H9 (cell line): ENCODE results near the gene GSC2. TPM values are rescaled to one million over a fixed set of nuclear protein-coding genes. Genes with fewer than 3 reads are reported as not detected.

Experiments
- DNase-seq: peaks from one replicate; pipeline ENCODE4 v3.0.0-alpha.2; 2017
- H2AFZ ChIP-seq: one replicate; pipeline ENCODE4 v1.6.1; 2013; ENCODE audit warnings: mild to moderate bottlenecking, low read length, control low read depth, moderate library complexity
- H2AK5ac ChIP-seq: 2 replicates; pipeline ENCODE4 v1.6.1; 2013; ENCODE audit warnings: low read length, control low read depth, mixed read lengths; ENCODE audit not compliant: insufficient read length
- H2BK120ac ChIP-seq: one replicate; pipeline ENCODE4 v1.6.1; 2013; ENCODE audit warnings: low read depth, mild to moderate bottlenecking, low read length, control low read depth, inconsistent platforms; ENCODE audit not compliant: poor library complexity, severe bottlenecking
- H2BK12ac ChIP-seq: 2 replicates; pipeline ENCODE4 v1.6.1; 2013; ENCODE audit warnings: low read length, control low read depth, mixed read lengths, low read depth; ENCODE audit not compliant: insufficient read length
- H2BK15ac ChIP-seq: 2 replicates; pipeline ENCODE4 v1.6.1; 2013; ENCODE audit warnings: low read depth, low read length, control low read depth
- H2BK20ac ChIP-seq: one replicate; pipeline ENCODE4 v1.6.1; 2013; ENCODE audit warnings: low read depth, mild to moderate bottlenecking, low read length, control low read depth, inconsistent platforms; ENCODE audit not compliant: poor library complexity, severe bottlenecking
- H2BK5ac ChIP-seq: 2 replicates; pipeline ENCODE4 v1.6.1; 2013; ENCODE audit warnings: low read length, control low read depth, mixed read lengths; ENCODE audit not compliant: insufficient read length
- H3K14ac ChIP-seq: 2 replicates; pipeline ENCODE4 v1.6.1; 2013; ENCODE audit warnings: low read length, control low read depth; ENCODE audit not compliant: insufficient read depth
- H3K18ac ChIP-seq: 2 replicates; pipeline ENCODE4 v1.6.1; 2013; ENCODE audit warnings: low read depth, mild to moderate bottlenecking, mixed read lengths, low read length, control low read depth; ENCODE audit not compliant: insufficient read length
- H3K23ac ChIP-seq: 2 replicates; pipeline ENCODE4 v1.6.1; 2013; ENCODE audit warnings: low read length, control low read depth, mixed read lengths, low read depth; ENCODE audit not compliant: insufficient read length
- H3K23me2 ChIP-seq: 2 replicates; pipeline ENCODE4 v1.6.1; 2013; ENCODE audit warnings: low read depth, mild to moderate bottlenecking, mixed read lengths, low read length, control low read depth; ENCODE audit not compliant: insufficient read length, poor library complexity, severe bottlenecking
- H3K27ac ChIP-seq: 2 replicates; pipeline ENCODE4 v1.5.1; 2013; ENCODE audit warnings: low read length, control low read depth, mixed read lengths, low read depth; ENCODE audit not compliant: insufficient read length
- H3K27me3 ChIP-seq: 2 replicates; pipeline ENCODE4 v1.6.1; 2013; ENCODE audit warnings: low read length, control low read depth, inconsistent platforms; ENCODE audit not compliant: insufficient read depth
- H3K4ac ChIP-seq: 2 replicates; pipeline ENCODE4 v1.6.1; 2013; ENCODE audit warnings: low read depth, mild to moderate bottlenecking, control low read depth, inconsistent platforms, low read length, moderate library complexity
- H3K4me1 ChIP-seq: 2 replicates; pipeline ENCODE4 v1.6.1; 2013; ENCODE audit warnings: low read length, control low read depth, inconsistent platforms; ENCODE audit not compliant: insufficient read depth
- H3K4me2 ChIP-seq: 2 replicates; pipeline ENCODE4 v1.6.1; 2013; ENCODE audit warnings: low read length, control low read depth, mixed read lengths; ENCODE audit not compliant: insufficient read length, insufficient read depth
- H3K56ac ChIP-seq: 2 replicates; pipeline ENCODE4 v1.6.1; 2013; ENCODE audit warnings: low read depth, mild to moderate bottlenecking, mixed read lengths, low read length, control low read depth; ENCODE audit not compliant: insufficient read length
- H3K79me1 ChIP-seq: 2 replicates; pipeline ENCODE4 v1.6.1; 2013; ENCODE audit warnings: low read depth, mild to moderate bottlenecking, moderate library complexity, low read length, control low read depth, inconsistent platforms; ENCODE audit not compliant: insufficient read depth, poor library complexity, severe bottlenecking
- H3K79me2 ChIP-seq: 2 replicates; pipeline ENCODE4 v1.6.1; 2013; ENCODE audit warnings: low read length, control low read depth, inconsistent platforms; ENCODE audit not compliant: insufficient read depth
- H3K9ac ChIP-seq: 2 replicates; pipeline ENCODE4 v1.6.1; 2013; ENCODE audit warnings: low read length, control low read depth, mixed read lengths; ENCODE audit not compliant: insufficient read length; ENCODE audit errors: extremely low read depth
- H3K9me3 ChIP-seq: one replicate; pipeline ENCODE4 v1.6.1; 2013; ENCODE audit warnings: low read depth, low read length, inconsistent platforms; ENCODE audit not compliant: control insufficient read depth
- H3T11ph ChIP-seq: one replicate; pipeline ENCODE4 v1.6.1; 2013; ENCODE audit warnings: mild to moderate bottlenecking, low read length, control low read depth, inconsistent platforms
- H4K20me1 ChIP-seq: one replicate; pipeline ENCODE4 v1.6.1; 2013; ENCODE audit not compliant: control insufficient read depth, insufficient read length, insufficient read depth
- H4K5ac ChIP-seq: 2 replicates; pipeline ENCODE4 v1.6.1; 2013; ENCODE audit warnings: low read depth, mild to moderate bottlenecking, mixed read lengths, low read length, control low read depth; ENCODE audit not compliant: insufficient read length
- H4K8ac ChIP-seq: replicated peaks from 2 replicates; pipeline ENCODE4 v1.6.1; 2013; ENCODE audit warnings: low read length, control low read depth, mixed read lengths, low read depth; ENCODE audit not compliant: insufficient read length
- H4K91ac ChIP-seq: 2 replicates; pipeline ENCODE4 v1.6.1; 2013; ENCODE audit warnings: low read depth, mild to moderate bottlenecking, moderate library complexity, mixed read lengths, low read length, control low read depth; ENCODE audit not compliant: insufficient read length
- H3K27ac Mint-ChIP-seq, 3 experiments: 2 replicates in 2 of 3; 3 replicates in 1 of 3; pipeline ENCODE4 v1.8.0; 2020 to 2021; ENCODE audit warnings: mixed read lengths in 3 of 3, mild to moderate bottlenecking in 1 of 3, moderate library complexity in 1 of 3
- H3K27me3 Mint-ChIP-seq: 2 replicates; pipeline ENCODE4 v1.8.0; 2021; ENCODE audit warnings: low read depth, mild to moderate bottlenecking, moderate library complexity, mixed read lengths
- H3K36me3 Mint-ChIP-seq, 3 experiments: 2 replicates in 2 of 3; 3 replicates in 1 of 3; pipeline ENCODE4 v1.8.0; 2020 to 2021; ENCODE audit warnings: low read depth in 3 of 3, mixed read lengths in 3 of 3; ENCODE audit not compliant: insufficient read depth in 1 of 3
- H3K4me1 Mint-ChIP-seq, 2 experiments: 2 replicates each; pipeline ENCODE4 v1.8.0; 2020; ENCODE audit warnings: mixed read lengths in 2 of 2
- H3K4me3 Mint-ChIP-seq, 2 experiments: 2 replicates in 1 of 2; 3 replicates in 1 of 2; pipeline ENCODE4 v1.8.0; 2020 to 2021; ENCODE audit warnings: mild to moderate bottlenecking in 2 of 2, mixed read lengths in 2 of 2, moderate library complexity in 1 of 2
- H3K9me3 Mint-ChIP-seq, 2 experiments: 2 replicates in 1 of 2; 3 replicates in 1 of 2; pipeline ENCODE4 v1.8.0; 2020; ENCODE audit warnings: mild to moderate bottlenecking in 2 of 2, mixed read lengths in 2 of 2, moderate library complexity in 1 of 2
- WGBS: extraction: QIAGEN DNeasy Blood & Tissue Kit; methylation state at CpG from one replicate; pipeline ENCODE4 v1.1.7; 2013; ENCODE audit warnings: missing lambda C conversion rate, low lambda C conversion rate, mixed read lengths; ENCODE audit not compliant: insufficient read length; ENCODE audit errors: extremely low coverage; 5-methylcytosine and 5-hydroxymethylcytosine counted together
- total RNA-seq: library from RNA; stranded (reverse); gene quantifications from 2 replicates; pipeline ENCODE4 v1.2.1, GENCODE V29; 2021
- TF ChIP-seq, protein P1 (sequence below): fragments of 200-600 bp; sonication (generic); conservative IDR thresholded peaks from 3 replicates; pipeline ENCODE4 v1.8.0; 2021; ENCODE audit warnings: antibody characterized with exemption, mild to moderate bottlenecking

Gene GSC2
- total RNA-seq, 1 experiment from 2014 or later: 0.22 TPM

- no peak overlapping the region for H3K4me2 ChIP-seq
- no peak for DNase-seq
- H3K4me3 Mint-ChIP-seq: no peak overlapping the region; a peak in 1 of 5 replicates
Measured at GRCh38 chr22:19110064-19110458, 40.0 kb downstream of the GSC2 start.

More at GRCh38 chr22:19110064-19110458, 40.0 kb downstream of the GSC2 start:
- H3K27me3 ChIP-seq: no peaks in the 10 kb centered on the region
- peaks cover 26% of the 10 kb centered on the region; the same call in 1 of the 2 replicates for H3K79me2 ChIP-seq
- no peak overlapping the region for H2AK5ac ChIP-seq
- no peak overlapping the region for H3K23ac ChIP-seq
- H2BK5ac ChIP-seq: no peak overlapping the region
- no peak overlapping the region for H2BK12ac ChIP-seq
- H3T11ph ChIP-seq: no peak overlapping the region
- H3K9ac ChIP-seq: no peak overlapping the region
- H4K5ac ChIP-seq: no peak overlapping the region
- no peak overlapping the region for H4K8ac ChIP-seq
- TF ChIP-seq, protein P1, sequence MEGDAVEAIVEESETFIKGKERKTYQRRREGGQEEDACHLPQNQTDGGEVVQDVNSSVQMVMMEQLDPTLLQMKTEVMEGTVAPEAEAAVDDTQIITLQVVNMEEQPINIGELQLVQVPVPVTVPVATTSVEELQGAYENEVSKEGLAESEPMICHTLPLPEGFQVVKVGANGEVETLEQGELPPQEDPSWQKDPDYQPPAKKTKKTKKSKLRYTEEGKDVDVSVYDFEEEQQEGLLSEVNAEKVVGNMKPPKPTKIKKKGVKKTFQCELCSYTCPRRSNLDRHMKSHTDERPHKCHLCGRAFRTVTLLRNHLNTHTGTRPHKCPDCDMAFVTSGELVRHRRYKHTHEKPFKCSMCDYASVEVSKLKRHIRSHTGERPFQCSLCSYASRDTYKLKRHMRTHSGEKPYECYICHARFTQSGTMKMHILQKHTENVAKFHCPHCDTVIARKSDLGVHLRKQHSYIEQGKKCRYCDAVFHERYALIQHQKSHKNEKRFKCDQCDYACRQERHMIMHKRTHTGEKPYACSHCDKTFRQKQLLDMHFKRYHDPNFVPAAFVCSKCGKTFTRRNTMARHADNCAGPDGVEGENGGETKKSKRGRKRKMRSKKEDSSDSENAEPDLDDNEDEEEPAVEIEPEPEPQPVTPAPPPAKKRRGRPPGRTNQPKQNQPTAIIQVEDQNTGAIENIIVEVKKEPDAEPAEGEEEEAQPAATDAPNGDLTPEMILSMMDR: no peak
- H3K27me3 Mint-ChIP-seq: no peaks in the 10 kb centered on the region
- H3K14ac ChIP-seq: no peak overlapping the region
- peaks cover 23 to 30% of the 10 kb centered on the region in 2 experiments for H3K4me1 Mint-ChIP-seq
- H3K56ac ChIP-seq: no peak overlapping the region
- H3K18ac ChIP-seq: no peak overlapping the region
- H2BK120ac ChIP-seq: no peak overlapping the region
- no peak overlapping the region for H2BK15ac ChIP-seq
- WGBS: no CpG with 5 or more reads among the region's 4 CpGs
- H2AFZ ChIP-seq: no peak overlapping the region
- H3K4me1 ChIP-seq: peaks cover 8% of the 10 kb centered on the region; the same call in 1 of the 2 replicates
- H3K23me2 ChIP-seq: no peaks in the 10 kb centered on the region
- H3K27ac Mint-ChIP-seq: peak overlapping the region in 1 of 3 experiments; percentile 65; a peak in 1 of 7 replicates
- no peaks in the 10 kb centered on the region for H3K9me3 Mint-ChIP-seq
- no peak overlapping the region for H3K4ac ChIP-seq
- no peak overlapping the region for H3K27ac ChIP-seq
- no peaks in the 10 kb centered on the region for H3K9me3 ChIP-seq
- no peak overlapping the region for H2BK20ac ChIP-seq
- peaks cover 0 to 4% (median 1%) of the 10 kb centered on the region in 3 experiments; a peak in 1 of 7 replicates for H3K36me3 Mint-ChIP-seq
- peaks cover 4% of the 10 kb centered on the region for H3K79me1 ChIP-seq
- peaks cover 2% of the 10 kb centered on the region for H4K20me1 ChIP-seq
- no peak overlapping the region for H4K91ac ChIP-seq
